Ammon's horn (tissue), 1 donor: ENCODE data around the gene INSIG1.

Source experiments
- DNase-seq: peaks from one replicate; pipeline ENCODE4 v3.0.0-alpha.2; 2016; ENCODE audit warnings: low spot score

The INSIG1 gene

DNA sequence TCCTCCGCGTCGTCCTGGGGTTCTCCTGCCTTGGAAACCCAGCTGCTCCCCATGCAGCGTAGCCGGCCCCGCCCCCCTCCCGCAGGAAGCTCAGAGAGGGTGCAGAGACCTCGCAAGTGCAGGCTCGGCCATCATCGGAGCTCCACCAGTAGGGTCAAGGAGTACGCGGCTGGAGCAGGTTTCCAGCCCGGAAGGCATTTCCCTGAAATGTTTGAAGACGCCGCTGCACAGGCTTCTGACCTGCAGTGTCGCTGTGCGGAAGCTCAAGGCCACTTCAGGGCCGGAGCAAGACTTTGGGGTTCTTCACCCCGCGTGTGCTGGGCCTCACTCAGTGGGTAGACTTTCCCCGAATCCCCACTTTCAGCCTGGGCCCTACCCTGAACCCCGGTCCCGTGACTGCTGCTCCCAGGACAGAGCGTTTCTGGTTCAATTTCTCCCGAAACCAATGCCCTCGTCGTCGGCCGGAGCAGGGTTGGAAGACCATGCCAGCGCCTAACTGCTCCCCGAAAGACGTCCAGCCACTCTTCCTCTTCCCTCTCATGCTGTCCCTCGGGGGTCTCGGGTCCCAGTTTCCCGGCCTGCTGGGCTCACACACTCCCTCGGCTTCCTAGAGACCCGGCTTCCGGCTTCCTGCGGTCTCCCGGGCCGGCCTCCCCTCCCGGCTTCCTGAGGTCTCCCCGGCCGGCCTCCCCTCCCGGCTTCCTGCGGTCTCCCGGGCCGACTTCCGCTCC, 52.1 kb downstream of the INSIG1 start:
- no peak for DNase-seq

- DNase-seq, result no peak
Measured at GRCh38 chr7:155351120-155351870, 53.6 kb downstream of the INSIG1 start.

DNA sequence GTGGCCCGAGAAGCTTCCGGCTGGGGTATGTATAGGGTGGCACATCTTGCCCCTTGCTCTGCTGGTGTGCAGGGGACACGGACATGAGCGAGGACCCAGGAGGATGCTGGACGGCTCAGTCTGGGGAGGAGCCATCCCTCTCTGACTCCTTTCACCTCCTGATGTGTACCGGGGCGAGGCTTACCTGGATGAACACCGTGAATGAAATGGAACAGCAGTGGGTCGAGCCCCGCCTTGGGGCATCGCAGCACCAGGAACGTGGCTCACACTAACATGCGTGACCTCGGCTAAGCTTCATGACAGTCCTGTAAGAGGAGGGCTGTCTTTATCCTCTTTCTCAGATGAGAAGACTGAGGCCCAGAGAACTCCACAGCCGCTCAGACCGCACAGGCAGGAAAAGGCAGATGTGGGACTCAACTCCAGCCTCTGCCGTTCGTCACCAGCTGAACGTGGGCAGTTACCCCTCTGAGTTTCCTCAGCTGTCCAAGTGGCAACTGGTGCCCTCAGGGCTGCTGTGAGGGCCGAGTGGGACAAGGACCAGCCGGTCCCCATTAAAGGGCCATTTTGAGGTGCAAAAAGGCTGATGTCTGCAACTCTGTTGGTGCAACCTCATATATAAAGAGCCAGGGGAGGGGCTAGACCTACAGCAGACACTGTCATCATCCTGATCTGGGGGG, 54.5 kb downstream of the INSIG1 start:
- DNase-seq, result no peak

GRCh38 chr7:155352753-155353115, 55.1 kb downstream of the INSIG1 start:
- DNase-seq, result no peak

DNA sequence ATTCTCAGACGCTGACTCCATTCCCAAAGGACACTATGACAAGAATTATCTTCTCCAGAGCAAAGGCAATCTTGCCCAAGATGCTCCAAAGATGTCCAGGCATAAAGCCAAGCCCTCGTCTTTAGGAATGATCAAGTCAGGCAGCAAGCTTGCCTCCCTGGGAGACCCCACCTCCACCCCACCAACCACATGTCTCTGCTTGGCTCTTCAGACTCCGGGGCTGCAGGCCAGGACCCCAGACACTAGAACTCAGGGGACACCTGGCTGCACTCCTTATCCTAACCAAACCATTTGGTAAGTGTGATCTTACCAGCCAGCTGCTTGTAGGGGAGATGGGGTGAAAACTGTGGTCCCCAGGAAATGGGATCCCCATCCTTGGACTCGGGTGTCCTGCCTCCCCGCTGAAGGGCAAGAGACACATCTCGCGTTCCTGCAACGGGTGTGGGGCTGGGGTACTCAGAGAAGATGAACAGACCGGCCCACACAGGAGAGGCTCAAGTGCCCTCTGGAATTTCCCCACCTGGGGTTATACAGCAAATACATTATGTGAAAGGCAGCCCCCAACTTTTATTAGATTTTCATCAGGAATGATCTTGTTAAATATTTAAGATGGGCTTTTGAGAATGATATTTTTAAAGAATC, 55.7 kb downstream of the INSIG1 start:
- DNase-seq, result no peak

- DNase-seq, result no peak
Measured at GRCh38 chr7:155354371-155355048, 56.8 kb downstream of the INSIG1 start.

DNA sequence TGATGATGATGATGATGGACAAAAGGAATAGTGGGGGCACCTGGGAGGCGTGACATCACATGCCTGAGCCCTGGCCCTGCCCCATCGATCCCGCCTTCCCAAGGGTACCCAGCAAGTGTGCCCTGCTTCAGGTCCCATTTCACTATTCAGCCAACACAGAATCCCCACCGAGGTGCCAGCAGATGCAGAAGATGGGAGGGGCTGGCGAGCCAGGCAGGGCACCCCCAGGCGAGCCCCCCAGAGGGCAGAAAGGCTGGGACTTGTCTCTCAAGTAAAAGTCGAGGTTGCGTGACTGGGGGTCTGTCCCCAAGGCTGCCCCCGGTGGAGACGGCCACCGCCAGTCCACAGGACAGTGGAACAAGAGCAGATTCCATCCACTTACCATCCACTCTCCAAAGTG, 57.5 kb downstream of the INSIG1 start:
- no peak for DNase-seq

GRCh38 chr7:155355745-155356144, 58.1 kb downstream of the INSIG1 start:
- no peak for DNase-seq

DNA sequence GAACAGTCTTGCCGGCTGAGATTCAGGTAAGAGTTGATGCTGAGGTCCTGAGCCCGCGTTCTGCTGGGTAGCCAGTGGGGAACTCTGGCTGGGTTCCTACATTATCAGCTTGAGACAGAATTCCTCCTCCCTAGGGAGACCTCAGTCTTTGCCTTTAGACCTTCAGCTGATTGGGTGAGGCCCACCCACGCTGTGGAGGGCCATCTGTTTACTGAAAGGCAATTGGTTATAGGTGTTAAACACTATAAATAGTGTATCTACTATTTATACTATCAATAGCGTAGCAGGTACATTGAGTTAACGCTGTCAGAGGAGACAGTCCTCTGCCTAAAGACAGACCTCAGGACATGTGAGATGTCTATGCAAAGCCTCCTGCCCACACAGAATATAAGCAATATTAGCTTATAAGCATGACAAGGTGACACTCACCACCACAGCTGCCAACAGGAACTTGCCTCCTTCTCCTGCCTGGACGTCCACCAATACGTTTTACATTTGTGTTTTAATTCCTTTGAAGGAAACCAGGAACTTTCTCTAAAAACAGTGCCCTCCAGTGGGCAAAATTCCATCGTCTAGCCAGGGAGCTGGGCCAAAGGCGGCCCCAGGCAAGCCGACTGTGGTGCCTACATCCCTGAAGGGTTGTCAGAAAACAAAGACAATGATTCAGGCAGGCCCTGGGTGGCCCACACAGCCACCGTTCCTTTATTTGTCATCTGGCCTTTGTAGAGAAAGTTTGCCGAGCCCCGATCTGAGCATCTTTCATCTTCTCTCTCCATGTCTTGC, 58.8 kb downstream of the INSIG1 start:
- peak; percentile 26 for DNase-seq

DNA sequence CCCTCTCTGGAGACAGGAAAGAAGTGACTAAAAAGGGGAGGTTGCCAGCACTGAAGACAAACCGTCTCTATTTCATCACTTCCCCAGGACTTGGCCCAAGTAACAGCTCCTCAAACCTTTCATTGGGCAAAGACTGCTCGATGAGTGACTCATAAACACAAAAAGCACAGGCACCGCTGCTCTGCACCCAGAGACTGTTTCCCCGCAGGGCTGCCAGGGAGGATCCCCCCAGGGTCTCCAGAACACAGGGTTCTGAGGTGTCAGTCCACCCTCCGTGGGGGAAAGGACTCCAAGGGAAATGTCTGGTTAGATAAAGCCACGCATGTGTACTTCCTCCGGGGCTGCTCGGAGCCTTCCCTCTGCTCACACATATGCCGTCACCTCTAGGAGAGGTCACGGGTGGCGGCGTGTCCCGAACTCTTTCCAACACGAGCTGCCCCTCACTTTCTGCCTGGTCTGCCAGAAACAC, 59.9 kb downstream of the INSIG1 start:
- no peak for DNase-seq

GRCh38 chr7:155358066-155358947, 60.6 kb downstream of the INSIG1 start:
- no peak for DNase-seq

GRCh38 chr7:155358948-155359712, 61.5 kb downstream of the INSIG1 start:
- no peak for DNase-seq
